GM21737 (cell line): ENCODE results near the gene ADSL.
"Not testable (repeated sequence)": the region's sequence is repeated elsewhere in the genome, so short reads cannot be mapped to it uniquely, and the experiment has no call there.

ENCODE experiments used
- ATAC-seq: cut with Tn5 transposase; IDR thresholded peaks from one replicate; pipeline ENCODE4 v1.9.1; 2021; ENCODE audit warnings: mild to moderate bottlenecking, moderate library complexity; ENCODE audit not compliant: unreplicated experiment

The ADSL gene

GRCh38 chr22:40346185-40347118 lies at the start of gene ADSL:
Gene ADSL, plus strand, starts transcription at chr22:40346500. Its CDS starts 59 bp downstream, at chr22:40346559.
- peak; percentile 87 for ATAC-seq

GRCh38 chr22:40300316-40300715 lies 46.0 kb upstream of the ADSL start:
- no peak for ATAC-seq

- ATAC-seq: peak; percentile 89
Measured at GRCh38 chr22:40300884-40301672, 45.2 kb upstream of the ADSL start.

- no peak for ATAC-seq
Measured at GRCh38 chr22:40302149-40302548, 44.2 kb upstream of the ADSL start.

- ATAC-seq: no peak
Measured at GRCh38 chr22:40305625-40306024, 40.7 kb upstream of the ADSL start.

- no peak for ATAC-seq
Measured at GRCh38 chr22:40308999-40309573, 37.2 kb upstream of the ADSL start.

- ATAC-seq: no peak
Measured at GRCh38 chr22:40309631-40310030, 36.7 kb upstream of the ADSL start.

GRCh38 chr22:40310081-40310767 lies 36.1 kb upstream of the ADSL start:
- ATAC-seq: no peak

- no peak for ATAC-seq
Measured at GRCh38 chr22:40310768-40311120, 35.6 kb upstream of the ADSL start.

GRCh38 chr22:40311646-40312045 lies 34.7 kb upstream of the ADSL start:
- not testable (repeated sequence) for ATAC-seq

- no peak for ATAC-seq
Measured at GRCh38 chr22:40312050-40312449, 34.2 kb upstream of the ADSL start.

GRCh38 chr22:40313007-40313406 lies 33.3 kb upstream of the ADSL start:
- ATAC-seq: no peak

- ATAC-seq: no peak
Measured at GRCh38 chr22:40314041-40314440, 32.3 kb upstream of the ADSL start.

GRCh38 chr22:40320687-40321086 lies 25.6 kb upstream of the ADSL start:
- ATAC-seq: no peak

- ATAC-seq: no peak
Measured at GRCh38 chr22:40322021-40322420, 24.3 kb upstream of the ADSL start.

GRCh38 chr22:40322818-40323447 lies 23.4 kb upstream of the ADSL start:
- no peak for ATAC-seq

GRCh38 chr22:40323681-40324171 lies 22.6 kb upstream of the ADSL start:
- ATAC-seq: no peak

GRCh38 chr22:40324468-40325305 lies 21.6 kb upstream of the ADSL start:
- no peak for ATAC-seq

GRCh38 chr22:40325315-40325714 lies 21.0 kb upstream of the ADSL start:
- ATAC-seq: no peak
